Endothelial cell of umbilical vein (primary cell): ENCODE data around the gene SORT1. TPM values are rescaled to one million over a fixed set of nuclear protein-coding genes. Genes with fewer than 3 reads are reported as not detected.

ENCODE experiments used
- BruUV-seq: library from RNA; stranded (reverse); fragments of 400-500 nt; replicated peaks from 2 replicates; lab custom pipeline; 2021; lab: Mats Ljungman, UMichigan
- CTCF ChIA-PET: fragments of 300-600, 350-600 bp; sonication (Branson Sonifier 250); formaldehyde crosslinking; loops from one replicate; lab custom pipeline; 2021; ENCODE audit warnings: antibody characterized with exemption, inconsistent platforms; lab: Charles Lee
- POLR2A ChIA-PET: fragments of 300-600, 350-600 bp; sonication (Branson Sonifier 250); formaldehyde crosslinking; loops from one replicate; lab custom pipeline; 2021; ENCODE audit warnings: antibody characterized with exemption, inconsistent platforms; lab: Charles Lee
- DNase-seq: peaks from one replicate; pipeline ENCODE4 v3.0.0-alpha.2; 2011; ENCODE audit warnings: low read depth, low spot score
- FAIRE-seq: peaks from 2 replicates; lab custom pipeline; 2011; peaks lifted over from hg19 to GRCh38; lab: Jason Lieb, UNC
- H2AFZ ChIP-seq: 2 replicates; pipeline ENCODE4 v1.6.0; 2012; ENCODE audit warnings: low read depth, low read length, control low read depth, inconsistent platforms
- H3K27ac ChIP-seq: 2 replicates; pipeline ENCODE4 v1.5.1; 2011; ENCODE audit warnings: low read depth, mild to moderate bottlenecking, control low read depth, low read length, moderate library complexity; ENCODE audit not compliant: insufficient read depth
- H3K27me3 ChIP-seq, 2 experiments: 2 replicates each; pipeline versions ENCODE4 v1.6.0 to v1.6.1; 2011; ENCODE audit warnings: low read length in 2 of 2, mixed read lengths in 1 of 2; ENCODE audit not compliant: control insufficient read depth in 2 of 2, insufficient read depth in 2 of 2
- H3K36me3 ChIP-seq, 2 experiments: 2 replicates in 1 of 2; 3 replicates in 1 of 2; pipeline ENCODE4 v1.5.1; 2011; ENCODE audit warnings: low read length in 2 of 2, mild to moderate bottlenecking in 1 of 2, moderate library complexity in 1 of 2; ENCODE audit not compliant: control insufficient read depth in 2 of 2, insufficient read depth in 2 of 2; ENCODE audit errors: extremely low read depth in 1 of 2
- H3K4me1 ChIP-seq: 3 replicates; pipeline ENCODE4 v1.5.1; 2011; ENCODE audit warnings: mild to moderate bottlenecking, low read length; ENCODE audit not compliant: control insufficient read depth, insufficient read depth; ENCODE audit errors: extremely low read depth
- H3K4me2 ChIP-seq: 2 replicates; pipeline ENCODE4 v1.6.1; 2011; ENCODE audit warnings: low read length, control low read depth, mixed read lengths; ENCODE audit not compliant: insufficient read depth
- H3K4me3 ChIP-seq, 3 experiments: fragments of 200-600 bp in 1 of 3; sonication (generic), shearing (Covaris generic) in 1 of 3; replicated peaks in 1 of 3; 2 replicates each; pipeline ENCODE4 v1.5.1; 2011 to 2016; ENCODE audit warnings: control low read depth in 3 of 3, low read length in 3 of 3, mild to moderate bottlenecking in 2 of 3, inconsistent platforms in 1 of 3, low read depth in 1 of 3, moderate library complexity in 1 of 3; ENCODE audit not compliant: insufficient read depth in 1 of 3
- H3K79me2 ChIP-seq: 2 replicates; pipeline ENCODE4 v1.6.0; 2012; ENCODE audit warnings: low read length, inconsistent platforms; ENCODE audit not compliant: control insufficient read depth, insufficient read depth
- H3K9ac ChIP-seq: replicated peaks from 2 replicates; pipeline ENCODE3; 2011; ENCODE audit warnings: low read length, control low read depth; ENCODE audit not compliant: insufficient read depth; ENCODE audit errors: extremely low read depth
- H3K9me1 ChIP-seq: replicated peaks from 3 replicates; pipeline ENCODE4 v1.6.0; 2011; ENCODE audit warnings: mild to moderate bottlenecking, low read length; ENCODE audit not compliant: control insufficient read depth, insufficient read depth; ENCODE audit errors: extremely low read depth
- H3K9me3 ChIP-seq: replicated peaks from 2 replicates; pipeline ENCODE4 v1.5.1; 2012; ENCODE audit warnings: low read length, inconsistent platforms; ENCODE audit not compliant: control insufficient read depth, insufficient read depth
- H4K20me1 ChIP-seq: replicated peaks from 2 replicates; pipeline ENCODE3; 2011; ENCODE audit warnings: mild to moderate bottlenecking, low read length; ENCODE audit not compliant: control insufficient read depth, insufficient read depth; ENCODE audit errors: extremely low read depth
- EZH2 ChIP-seq: IDR thresholded peaks from 2 replicates; pipeline ENCODE4 v1.6.1; 2012; ENCODE audit warnings: borderline replicate concordance, low read depth, mild to moderate bottlenecking, moderate library complexity, low read length, inconsistent platforms; ENCODE audit not compliant: severe bottlenecking
- JUN ChIP-seq: IDR thresholded peaks from 2 replicates; pipeline ENCODE4 v1.6.1; 2011; ENCODE audit warnings: borderline replicate concordance, low read depth; ENCODE audit not compliant: insufficient read length, insufficient read depth
- MAX ChIP-seq: IDR thresholded peaks from 2 replicates; pipeline ENCODE4 v1.6.1; 2011; ENCODE audit not compliant: insufficient read depth, insufficient read length
- POLR2A ChIP-seq: IDR thresholded peaks from 2 replicates; pipeline ENCODE4 v1.6.1; 2012; ENCODE audit warnings: low read depth, mild to moderate bottlenecking, control low read depth, low read length
- dilution Hi-C: fragments of 300-500 bp; cut with MboI; formaldehyde crosslinking; loops from one replicate; pipeline ENCODE4 v1.15.0; 2019; ENCODE audit warnings: low sequenced_read_pairs; ENCODE audit not compliant: extremely low pct_ligation_motif_present
- intact Hi-C: fragments of 100-400 bp; cut with micrococcal nuclease; formaldehyde crosslinking; loops from one replicate; pipeline ENCODE4 v1.10.0; 2022
- polyA plus RNA-seq, 4 experiments: library from polyadenylated mRNA; depleted of rRNA in 3 of 4; stranded (reverse) in 3 of 4; unstranded in 1 of 4; fragments of >200 nt; gene quantifications; 2 replicates each; pipeline versions ENCODE4 v1.2.1 to v1.2.3, GENCODE V29; 2011 to 2012; ENCODE audit warnings: missing spikeins in 1 of 4
- total RNA-seq: library from RNA; stranded (reverse); gene quantifications from 2 replicates; pipeline ENCODE4 v1.2.3, GENCODE V29; 2021

Gene SORT1
- total and polyA plus RNA-seq, 2 donors (not counting 3 experiments of a cell fraction or from before 2014, with no cell fraction given), result 6.8 to 17.8 TPM

GRCh38 chr1:109394591-109395281 is 3.0 kb downstream of the SORT1 start:
- Histone ChIP-seq H3K9ac (no peak overlapping the region), H3K4me1 (peaks cover 21% of the 10 kb centered on the region), H3K9me1 (no peaks in the 10 kb centered on the region), H3K9me3 (no peaks in the 10 kb centered on the region), H2AFZ (no peak overlapping the region), H3K4me3 (no peak overlapping the region), H3K79me2 (no peaks in the 10 kb centered on the region), H4K20me1 (no peaks in the 10 kb centered on the region), H3K4me2 (no peak overlapping the region), H3K36me3 (no peaks in the 10 kb centered on the region), H3K27me3 (peaks cover 15 to 40% of the 10 kb centered on the region in 2 experiments), H3K27ac (no peak overlapping the region)
- CTCF ChIA-PET, result interaction anchor here (0.9 to 9.3 kb wide), 5 partner anchors 15 to 117 kb away, joined by 3 to 282 read pairs (median 5); partner anchors contain the start of gene PSRC1
- BruUV-seq, result no TSS peak
- POLR2A ChIA-PET, result no interaction called here
- intact Hi-C loops (loop anchor here (5.0 kb wide), 1 partner anchor 562 kb away; no protein-coding TSS in a partner anchor), dilution Hi-C loops (no loop called here)
- TF ChIP-seq JUN (no peak), EZH2 (no peak), MAX (no peak), POLR2A (no peak)
- FAIRE-seq (no peak), DNase-seq (no peak)

GRCh38 chr1:109393617-109394233 is 4.0 kb downstream of the SORT1 start:
- H3K4me1 ChIP-seq, result peaks cover 19% of the 10 kb centered on the region
- no peaks in the 10 kb centered on the region for H3K9me1 ChIP-seq
- no peak overlapping the region for H3K27ac ChIP-seq
- no peaks in the 10 kb centered on the region for H4K20me1 ChIP-seq
- no peaks in the 10 kb centered on the region for H3K36me3 ChIP-seq
- BruUV-seq, result no TSS peak
- no peak for DNase-seq
- no peak overlapping the region for H2AFZ ChIP-seq
- no peak overlapping the region for H3K9ac ChIP-seq
- dilution Hi-C loops (no loop called here), intact Hi-C loops (no loop called here)
- FAIRE-seq, result no peak
- H3K4me3 ChIP-seq, result no peak overlapping the region
- TF ChIP-seq JUN, result no peak
- no peak for TF ChIP-seq MAX
- H3K9me3 ChIP-seq, result no peaks in the 10 kb centered on the region
- ChIA-PET POLR2A (no interaction called here), CTCF (no interaction called here)
- H3K79me2 ChIP-seq, result no peaks in the 10 kb centered on the region
- peaks cover 21 to 45% of the 10 kb centered on the region in 2 experiments for H3K27me3 ChIP-seq
- H3K4me2 ChIP-seq, result no peak overlapping the region
